Subcutaneous abdominal adipose tissue (tissue), 5 donors: ENCODE results near the gene TMEM229A.
"Not testable (repeated sequence)": the region's sequence is repeated elsewhere in the genome, so short reads cannot be mapped to it uniquely, and the experiment has no call there.

ENCODE experiments used
- H3K27ac ChIP-seq: one replicate; pipeline ENCODE4 v1.7.0; 2013; ENCODE audit warnings: low read depth, mild to moderate bottlenecking, inconsistent platforms, low read length, moderate library complexity
- H3K27me3 ChIP-seq, 5 donors: one replicate each; pipeline ENCODE4 v1.7.0; 2013; ENCODE audit warnings: low read length in 5 of 5, inconsistent platforms in 1 of 5; ENCODE audit not compliant: control insufficient read depth in 5 of 5, insufficient read depth in 4 of 5
- H3K36me3 ChIP-seq, 5 donors: one replicate each; pipeline ENCODE4 v1.7.0; 2013; ENCODE audit warnings: low read length in 5 of 5; ENCODE audit not compliant: control insufficient read depth in 5 of 5, insufficient read depth in 5 of 5
- H3K4me1 ChIP-seq, 5 donors: one replicate each; pipeline ENCODE4 v1.7.0; 2013; ENCODE audit warnings: low read length in 5 of 5, mild to moderate bottlenecking in 3 of 5, moderate library complexity in 1 of 5; ENCODE audit not compliant: control insufficient read depth in 5 of 5, insufficient read depth in 5 of 5
- H3K4me3 ChIP-seq, 5 donors: one replicate each; pipeline ENCODE4 v1.7.0; 2013; ENCODE audit warnings: low read length in 5 of 5, low read depth in 1 of 5
- H3K9ac ChIP-seq, 5 donors: one replicate each; pipeline ENCODE4 v1.7.0; 2013; ENCODE audit warnings: low read length in 5 of 5, mild to moderate bottlenecking in 4 of 5, moderate library complexity in 3 of 5
- H3K9me3 ChIP-seq, 5 donors: one replicate each; pipeline ENCODE4 v1.7.0; 2013; ENCODE audit warnings: low read length in 5 of 5; ENCODE audit not compliant: control insufficient read depth in 5 of 5
- donor health status: healthy.
- donor health status: healthy.
- donor health status: healthy.
- donor health status: healthy.
- donor health status: healthy.

The TMEM229A gene

DNA sequence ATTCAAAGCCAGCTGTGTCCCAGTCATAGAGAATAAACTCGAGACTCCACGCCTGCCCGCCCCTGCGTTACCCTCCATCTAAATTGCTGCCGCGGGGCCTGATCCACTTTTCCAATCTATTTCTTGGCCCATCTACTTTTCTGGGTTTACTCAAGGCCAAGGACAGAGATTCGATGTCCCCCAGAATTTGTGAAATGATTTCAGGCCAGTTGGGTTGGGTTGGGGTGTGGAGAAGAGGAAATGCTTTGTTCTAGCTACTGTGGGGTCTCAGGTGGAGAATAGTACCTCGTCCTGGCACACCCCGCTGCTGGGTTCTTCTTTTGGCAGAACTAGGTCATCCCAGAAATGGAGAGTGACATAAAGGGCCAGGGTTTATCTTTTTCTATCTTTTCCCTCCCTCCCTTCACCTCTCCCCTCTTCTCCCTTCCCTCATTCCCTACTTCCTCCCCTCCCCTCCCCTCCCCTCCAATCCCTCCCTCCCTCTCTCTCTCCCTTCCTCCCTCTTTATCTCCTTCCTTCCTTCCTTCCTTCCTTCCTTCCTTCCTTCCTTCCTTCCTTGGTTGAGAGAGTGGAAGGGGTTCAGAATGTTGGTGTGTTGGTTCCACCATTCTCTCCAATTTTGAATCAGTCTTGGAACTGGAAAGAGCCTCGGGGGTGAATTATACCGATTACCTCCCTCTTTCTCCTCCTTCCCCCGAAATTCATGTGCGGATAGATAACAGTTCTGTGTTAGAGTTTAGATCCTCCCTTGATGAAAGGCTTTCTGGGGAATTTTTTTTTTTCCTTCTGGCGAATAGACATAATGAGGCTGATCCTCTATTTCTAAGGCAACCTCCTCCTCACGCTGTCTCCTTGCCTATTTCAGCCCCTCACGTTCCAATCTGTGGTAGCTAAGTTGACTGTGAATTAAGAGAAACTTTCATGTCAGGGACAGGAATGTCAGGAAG lies 1.2 kb upstream of the TMEM229A start:
- no peaks in the 10 kb centered on the region for H3K36me3 ChIP-seq
- peaks cover 19 to 38% (median 24%) of the 10 kb centered on the region in 5 donors for H3K27me3 ChIP-seq
- no peak overlapping the region for H3K9ac ChIP-seq
- H3K4me1 ChIP-seq, result peaks cover 0 to 17% (median 17%) of the 10 kb centered on the region in 5 donors
- H3K9me3 ChIP-seq, result no peaks in the 10 kb centered on the region
- H3K27ac ChIP-seq, result no peak overlapping the region
- peak overlapping the region in 1 of 5 donors; percentile 63 for H3K4me3 ChIP-seq

DNA sequence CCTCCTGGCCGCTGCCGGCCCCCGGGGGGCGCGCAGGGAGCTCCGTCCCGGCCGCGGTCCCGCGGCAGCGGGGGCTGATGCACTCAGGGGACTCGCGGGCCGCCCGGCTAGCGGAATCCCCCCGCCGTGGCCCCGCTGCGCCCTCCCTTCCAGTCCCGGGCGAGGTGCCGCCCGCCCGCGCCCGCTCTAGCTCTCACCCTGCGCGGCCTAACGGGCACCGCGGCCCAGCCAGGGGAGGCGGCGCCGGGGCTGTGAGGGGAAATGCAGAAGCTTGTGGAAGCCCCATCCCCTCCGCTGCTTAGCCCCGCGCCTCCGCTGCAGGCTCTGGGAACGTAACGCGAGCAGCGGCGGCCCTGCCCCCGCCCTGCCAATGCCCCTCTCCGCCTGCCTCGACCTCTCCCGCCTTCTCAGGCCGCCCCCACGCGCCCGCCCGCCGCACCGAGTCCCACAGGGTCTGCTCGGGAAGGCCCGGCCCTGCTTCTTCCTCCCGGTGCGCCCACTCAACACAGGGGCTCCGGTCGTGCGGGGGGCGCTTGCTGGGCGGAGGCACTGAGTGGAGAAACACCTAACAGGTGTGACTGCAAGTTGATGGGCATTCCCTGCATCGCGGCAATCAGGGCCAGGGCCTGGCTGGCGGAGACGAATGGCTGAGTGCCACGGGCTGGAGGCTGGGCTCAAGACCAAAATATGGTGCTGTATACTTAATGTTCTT lies 384 bp upstream of the TMEM229A start:
- peaks cover 0 to 17% (median 17%) of the 10 kb centered on the region in 5 donors for H3K4me1 ChIP-seq
- peaks cover 19 to 38% (median 30%) of the 10 kb centered on the region in 5 donors for H3K27me3 ChIP-seq
- H3K4me3 ChIP-seq, result peak overlapping the region in 4 of 5 donors; percentile 39 to 67 (median 56)
- H3K27ac ChIP-seq, result no peak overlapping the region
- no peaks in the 10 kb centered on the region for H3K9me3 ChIP-seq
- H3K36me3 ChIP-seq, result no peaks in the 10 kb centered on the region
- no peak overlapping the region for H3K9ac ChIP-seq

DNA sequence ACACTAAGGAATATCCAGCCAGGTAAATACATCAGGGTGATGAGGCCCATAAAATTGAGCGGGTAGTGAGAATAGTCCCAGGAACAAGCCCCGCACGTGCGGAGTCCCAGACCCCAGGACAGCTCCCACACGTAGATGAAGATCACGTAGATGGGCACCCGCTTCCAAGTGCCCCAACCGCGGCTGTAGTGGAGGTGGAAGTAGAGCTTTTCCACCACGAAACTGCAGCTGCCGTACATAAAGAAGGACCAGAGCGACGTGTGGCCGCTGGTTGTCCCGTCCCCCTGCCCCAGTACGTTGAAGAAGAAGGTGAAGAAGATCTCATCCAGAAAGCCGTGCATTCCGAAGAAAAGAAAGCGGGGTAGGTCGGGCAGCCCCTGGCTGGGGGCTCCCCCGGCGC lies 948 bp downstream of the TMEM229A start:
- Histone ChIP-seq H3K4me3 (peak overlapping the region in 3 of 5 donors; percentile 27 to 63 (median 48)), H3K27ac (no peak overlapping the region), H3K9me3 (no peaks in the 10 kb centered on the region), H3K36me3 (no peaks in the 10 kb centered on the region), H3K9ac (no peak overlapping the region), H3K27me3 (peaks cover 19 to 38% (median 30%) of the 10 kb centered on the region in 5 donors), H3K4me1 (peaks cover 0 to 17% (median 17%) of the 10 kb centered on the region in 5 donors)

DNA sequence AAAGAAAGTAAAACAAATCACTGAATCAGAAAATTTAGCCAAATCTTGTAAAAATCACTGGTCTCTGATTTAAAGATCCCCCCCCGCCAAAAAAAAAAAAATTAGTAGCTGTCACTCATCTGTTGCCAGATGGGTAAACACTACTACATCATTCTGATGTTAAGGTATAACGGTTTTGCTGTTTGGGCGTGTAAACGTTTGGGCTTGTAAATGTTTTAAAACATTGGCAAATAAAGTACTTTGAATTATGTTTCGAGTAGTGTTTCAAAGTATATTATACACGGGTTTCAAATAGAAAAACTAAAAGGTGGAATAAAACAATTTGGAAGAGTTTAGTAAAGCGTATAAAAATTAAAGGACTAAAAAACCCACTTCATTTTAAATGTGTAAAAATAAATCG lies 1.5 kb downstream of the TMEM229A start:
- H3K27me3 ChIP-seq, result peaks cover 19 to 36% (median 30%) of the 10 kb centered on the region in 5 donors
- no peak overlapping the region for H3K27ac ChIP-seq
- H3K4me3 ChIP-seq, result no peak overlapping the region

DNA sequence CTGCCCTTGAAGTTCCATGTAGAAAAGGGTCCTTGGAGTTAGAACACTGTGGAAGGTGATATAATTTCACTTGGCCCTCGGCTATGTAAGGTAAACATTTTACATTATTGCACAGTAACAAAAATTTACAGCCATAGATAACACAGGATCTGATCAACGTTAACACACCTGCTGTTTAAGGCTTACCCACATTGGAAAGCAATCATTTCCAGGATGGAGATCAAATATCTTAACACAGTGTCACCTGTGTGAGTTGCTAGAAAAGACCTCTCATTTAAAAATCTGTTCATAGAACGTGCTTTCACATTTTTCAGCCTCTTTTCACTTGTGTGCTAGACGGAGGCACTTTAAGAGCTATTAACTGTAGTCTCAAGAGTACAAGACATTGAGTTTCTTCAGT lies 1.9 kb downstream of the TMEM229A start:
- Histone ChIP-seq H3K27me3 (peaks cover 19 to 36% (median 30%) of the 10 kb centered on the region in 5 donors), H3K27ac (no peak overlapping the region), H3K36me3 (no peaks in the 10 kb centered on the region), H3K9ac (no peak overlapping the region), H3K4me1 (peaks cover 0 to 17% (median 17%) of the 10 kb centered on the region in 5 donors), H3K9me3 (no peaks in the 10 kb centered on the region), H3K4me3 (no peak overlapping the region)

More for the DNA sequence above, 1.5 kb downstream of the TMEM229A start:
- peaks cover 0 to 17% (median 17%) of the 10 kb centered on the region in 5 donors for H3K4me1 ChIP-seq
- no peaks in the 10 kb centered on the region for H3K36me3 ChIP-seq
- no peaks in the 10 kb centered on the region for H3K9me3 ChIP-seq
- H3K9ac ChIP-seq, result no peak overlapping the region

DNA sequence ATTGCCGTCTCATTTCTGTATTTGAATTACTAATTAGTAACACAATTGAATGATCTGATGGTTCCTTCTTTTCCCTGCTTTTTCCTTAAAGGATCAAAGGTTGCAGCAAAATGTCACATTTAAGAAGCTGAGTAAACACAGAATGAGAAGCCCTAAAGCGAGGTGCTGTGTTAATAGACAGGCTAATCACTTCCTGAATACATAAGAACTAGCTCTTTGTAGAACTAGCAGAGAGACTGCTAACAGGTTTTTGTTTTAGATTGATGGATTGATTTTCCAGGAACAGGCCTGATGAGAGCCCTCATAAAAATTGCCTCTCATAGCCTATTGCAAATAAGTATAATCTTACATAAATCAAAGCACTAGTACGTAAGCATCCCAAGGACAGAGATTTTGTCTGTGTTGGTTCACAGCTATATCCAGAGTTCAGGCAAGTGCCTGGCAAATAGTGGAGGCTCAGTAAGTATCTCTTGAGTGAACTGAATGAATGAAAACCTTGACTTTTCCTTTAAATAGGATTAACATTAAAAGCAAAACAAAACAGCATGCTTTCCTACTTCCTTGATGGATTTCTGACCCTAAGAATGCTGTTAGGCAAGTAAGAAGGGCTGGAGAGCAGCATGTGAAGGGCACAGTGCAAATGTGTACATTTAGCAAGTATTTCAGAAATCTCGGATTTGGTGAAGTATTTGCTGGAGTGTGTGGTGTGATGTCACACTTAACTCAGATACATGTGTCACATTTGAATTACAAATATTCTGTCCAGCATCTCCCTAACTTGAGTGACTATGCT lies 3.3 kb downstream of the TMEM229A start:
- Histone ChIP-seq H3K4me1 (peaks cover 0 to 17% (median 17%) of the 10 kb centered on the region in 5 donors), H3K27me3 (peaks cover 19 to 36% (median 29%) of the 10 kb centered on the region in 5 donors), H3K9ac (no peak overlapping the region), H3K4me3 (no peak overlapping the region), H3K27ac (no peak overlapping the region), H3K36me3 (no peaks in the 10 kb centered on the region), H3K9me3 (no peaks in the 10 kb centered on the region)

DNA sequence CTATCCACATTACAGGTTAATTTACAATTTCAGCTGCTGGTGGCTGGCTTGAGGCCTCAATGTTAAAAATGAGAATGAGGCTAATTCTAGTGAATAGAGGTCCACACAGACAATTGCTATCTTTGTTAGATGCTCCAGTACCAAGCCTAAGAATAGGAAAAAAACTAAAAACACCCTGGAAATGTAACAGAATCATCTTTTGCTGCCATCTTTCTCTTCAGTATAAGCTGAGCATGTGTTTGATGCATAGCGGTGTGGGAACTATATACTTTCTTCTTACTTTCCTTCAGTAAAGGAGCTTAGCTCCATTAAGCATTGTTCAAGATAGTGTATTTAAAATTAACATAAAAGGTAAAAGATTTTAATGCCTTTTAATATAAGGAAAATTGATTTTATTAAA lies 5.6 kb downstream of the TMEM229A start:
- H3K27me3 ChIP-seq, result peaks cover 9 to 32% (median 17%) of the 10 kb centered on the region in 5 donors
- no peak overlapping the region for H3K9ac ChIP-seq
- H3K27ac ChIP-seq, result no peak overlapping the region
- H3K4me1 ChIP-seq, result peaks cover 0 to 6% (median 5%) of the 10 kb centered on the region in 5 donors
- no peak overlapping the region for H3K4me3 ChIP-seq
- H3K9me3 ChIP-seq, result no peaks in the 10 kb centered on the region
- no peaks in the 10 kb centered on the region for H3K36me3 ChIP-seq

DNA sequence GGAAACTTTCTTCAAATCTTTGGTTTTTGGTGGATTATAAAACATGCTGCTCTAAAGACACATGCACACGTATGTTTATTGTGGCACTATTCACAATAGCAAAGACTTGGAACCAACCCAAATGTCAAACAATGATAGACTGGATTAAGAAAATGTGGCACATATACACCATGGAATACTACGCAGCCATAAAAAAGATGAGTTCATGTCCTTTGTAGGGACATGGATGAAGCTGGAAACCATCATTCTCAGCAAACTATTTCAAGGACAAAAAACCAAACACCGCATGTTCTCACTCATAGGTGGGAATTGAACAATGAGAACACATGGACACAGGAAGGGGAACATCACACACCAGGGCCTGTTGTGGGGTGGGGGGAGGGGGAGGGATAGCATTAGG lies 8.5 kb downstream of the TMEM229A start:
- H3K27me3 ChIP-seq, H3K9me3 ChIP-seq, H3K36me3 ChIP-seq, H3K9ac ChIP-seq, H3K4me1 ChIP-seq, H3K27ac ChIP-seq, H3K4me3 ChIP-seq: not testable (repeated sequence)

DNA sequence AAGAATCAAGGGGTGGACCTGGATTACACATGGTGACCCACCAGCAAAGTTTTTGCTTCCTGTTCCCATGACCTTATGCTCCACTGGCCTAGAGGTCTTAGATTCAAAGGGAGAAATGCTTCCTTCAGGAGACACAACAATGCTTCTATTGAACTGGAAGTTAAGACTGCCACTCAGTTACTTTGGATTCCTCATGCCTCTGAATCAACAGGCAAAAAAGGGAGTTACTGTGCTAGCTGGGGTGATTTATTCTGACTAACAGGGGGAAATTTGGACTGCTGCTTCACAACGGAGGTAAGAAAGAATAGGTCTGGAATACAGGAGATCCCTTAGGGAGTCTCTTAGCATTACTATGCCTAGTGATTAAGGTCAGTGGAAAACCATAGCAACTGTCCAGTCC lies 10.3 kb downstream of the TMEM229A start:
- Histone ChIP-seq H3K9me3 (no peaks in the 10 kb centered on the region), H3K27me3 (peaks cover 0 to 2% (median 0%) of the 10 kb centered on the region in 5 donors), H3K36me3 (no peaks in the 10 kb centered on the region), H3K9ac (no peak overlapping the region), H3K4me1 (no peaks in the 10 kb centered on the region), H3K27ac (no peak overlapping the region), H3K4me3 (no peak overlapping the region)
